ENCODE data around the gene RNF157. TPM values are rescaled to one million over a fixed set of nuclear protein-coding genes. Genes with fewer than 3 reads are reported as not detected.

Gene RNF157
- total RNA-seq, 1 donor from 2014 or later = 3.1 TPM

GRCh38 chr17:76123749-76124581 is 116.3 kb downstream of the RNF157 start:
- DNase-seq = no peak
- ATAC-seq (ENCODE audit: low read depth) = no peak
- POLR2A ChIA-PET = interaction anchor here (0.7 to 13.5 kb wide), 4 partner anchors 18 to 155 kb away, joined by 4 to 257 read pairs (median 36); partner anchors contain the start of gene UBALD2
- Mint-ChIP-seq H3K4me1 (peaks cover 17% of the 10 kb centered on the region), H3K27me3 (peaks cover 3% of the 10 kb centered on the region), H3K9me3 (no peaks in the 10 kb centered on the region), H3K4me3 (no peak overlapping the region), H3K27ac (no peak overlapping the region), H3K36me3 (ENCODE audit: low read depth) (no peaks in the 10 kb centered on the region)
- TF ChIP-seq CTCF (IDR thresholded peaks at IDR 0.05) = no peak
- CTCF ChIA-PET = interaction anchor here (0.7 to 11.2 kb wide), 9 partner anchors 17 to 330 kb away, joined by 3 to 228 read pairs (median 4); partner anchors contain the start of gene FOXJ1
- intact Hi-C loops (cut with micrococcal nuclease) = loop anchor here (5.0 kb wide), 2 partner anchors 112 to 283 kb away; no protein-coding TSS in a partner anchor

- intact Hi-C loops (cut with micrococcal nuclease) = loop anchor here (5.0 kb wide), 2 partner anchors 111 to 284 kb away; no protein-coding TSS in a partner anchor
These were observed 117.1 kb downstream of the RNF157 start for GRCh38 chr17:76123191-76123499.

GRCh38 chr17:76122431-76123190 is 117.7 kb downstream of the RNF157 start:
- ChIA-PET POLR2A (interaction anchor here (0.7 to 13.5 kb wide), 5 partner anchors 19 to 157 kb away, joined by 3 to 257 read pairs (median 7); partner anchors contain the start of gene UBALD2), CTCF (interaction anchor here (1.0 to 11.2 kb wide), 9 partner anchors 57 to 174 kb away, joined by 3 to 228 read pairs (median 6); no protein-coding TSS in a partner anchor)
- Mint-ChIP-seq H3K27ac (peak overlapping the region; percentile 41), H3K36me3 (ENCODE audit: low read depth) (no peaks in the 10 kb centered on the region), H3K27me3 (peaks cover 3% of the 10 kb centered on the region), H3K4me1 (peaks cover 17% of the 10 kb centered on the region), H3K9me3 (no peaks in the 10 kb centered on the region), H3K4me3 (peak overlapping the region; percentile 62)
- peak; percentile 26 for ATAC-seq (ENCODE audit: low read depth)
- intact Hi-C loops (cut with micrococcal nuclease) = loop anchor here (5.0 kb wide), 2 partner anchors 110 to 285 kb away; no protein-coding TSS in a partner anchor
- DNase-seq = no peak
- no peak for TF ChIP-seq CTCF (IDR thresholded peaks at IDR 0.05)

More at GRCh38 chr17:76123191-76123499, 117.1 kb downstream of the RNF157 start:
- ATAC-seq (ENCODE audit: low read depth) = no peak
- CTCF ChIA-PET = interaction anchor here (0.8 to 11.2 kb wide), 7 partner anchors 57 to 331 kb away, joined by 3 to 228 read pairs (median 6); no protein-coding TSS in a partner anchor
- Mint-ChIP-seq H3K4me3 (peak overlapping the region; percentile 37), H3K36me3 (ENCODE audit: low read depth) (no peaks in the 10 kb centered on the region), H3K4me1 (peaks cover 17% of the 10 kb centered on the region), H3K27me3 (peaks cover 3% of the 10 kb centered on the region), H3K27ac (no peak overlapping the region), H3K9me3 (no peaks in the 10 kb centered on the region)
- TF ChIP-seq CTCF (IDR thresholded peaks at IDR 0.05) = no peak
- no peak for DNase-seq
- POLR2A ChIA-PET = interaction anchor here (1.1 to 13.5 kb wide), 3 partner anchors 19 to 156 kb away, joined by 4 to 257 read pairs (median 67); partner anchors contain the start of gene UBALD2

- Mint-ChIP-seq H3K27me3 (peaks cover 3% of the 10 kb centered on the region), H3K36me3 (ENCODE audit: low read depth) (no peaks in the 10 kb centered on the region), H3K27ac (peak overlapping the region; percentile 50), H3K4me3 (peak overlapping the region; percentile 62), H3K9me3 (no peaks in the 10 kb centered on the region), H3K4me1 (peaks cover 17% of the 10 kb centered on the region)
- CTCF ChIA-PET = interaction anchor here (1.0 to 11.2 kb wide), 22 partner anchors 9 to 177 kb away, joined by 3 to 228 read pairs (median 5); partner anchors contain the start of gene FOXJ1
- POLR2A ChIA-PET = interaction anchor here (1.0 to 13.5 kb wide), 4 partner anchors 58 to 157 kb away, joined by 7 to 257 read pairs (median 37); partner anchors contain the start of gene UBALD2
- DNase-seq (no peak), ATAC-seq (ENCODE audit: low read depth) (peak; percentile 29)
- TF ChIP-seq CTCF (IDR thresholded peaks at IDR 0.05) = no peak
- intact Hi-C loops (cut with micrococcal nuclease) = loop anchor here (1.0 to 5.0 kb wide), 6 partner anchors 19 to 285 kb away; partner anchors contain the start of gene FOXJ1
These were observed 118.3 kb downstream of the RNF157 start for GRCh38 chr17:76121932-76122430.

Measured in activated B cell treated with CpG ODN at 0.5 μM for 24 hours (primary cell).